GM12878 (cell line): Measurements from ENCODE around the gene BZW2. TPM values are rescaled to one million over a fixed set of nuclear protein-coding genes. Genes with fewer than 3 reads are reported as not detected.

ENCODE experiments used
- ATAC-seq: fragments of 200-7000 bp; cut with Tn5 transposase; 3 replicates; pipeline ENCODE4 v1.9.1; 2020; ENCODE audit warnings: mild to moderate bottlenecking, moderate library complexity
- BruUV-seq: library from RNA; stranded (reverse); fragments of 400-500 nt; replicated peaks from 2 replicates; lab custom pipeline; 2021; lab: Mats Ljungman, UMichigan
- CTCF ChIA-PET: fragments of 300-600 bp; sonication (Branson Sonifier 250); formaldehyde crosslinking; extraction: SDS; loops from one replicate; lab custom pipeline; 2021; ENCODE audit warnings: inconsistent platforms; lab: Yijun Ruan, JAX
- POLR2A ChIA-PET: fragments of 350-600 bp; formaldehyde crosslinking; extraction: SDS; loops from one replicate; lab custom pipeline; 2021; ENCODE audit warnings: inconsistent platforms; lab: Charles Lee
- RAD21 ChIA-PET: fragments of 300-600 bp; sonication (Branson Sonifier 250); formaldehyde crosslinking; loops from one replicate; lab custom pipeline; 2023; ENCODE audit warnings: antibody characterized with exemption; ENCODE audit not compliant: unreplicated experiment; lab: Charles Lee
- SMC1A ChIA-PET: fragments of 300-600 bp; sonication (Branson Sonifier 250); formaldehyde crosslinking; loops from one replicate; lab custom pipeline; 2023; ENCODE audit not compliant: unreplicated experiment, uncharacterized antibody; lab: Charles Lee
- DNase-seq: peaks from one replicate; pipeline ENCODE4 v3.0.0-alpha.2; 2011; ENCODE audit warnings: low read depth, low spot score
- FAIRE-seq: peaks from 3 replicates; lab custom pipeline; 2011; peaks lifted over from hg19 to GRCh38; lab: Jason Lieb, UNC
- H2AFZ ChIP-seq: 2 replicates; pipeline ENCODE4 v1.6.0; 2011; ENCODE audit warnings: low read depth, low read length, control low read depth; ENCODE audit not compliant: control insufficient read depth
- H3K27ac ChIP-seq: 2 replicates; pipeline ENCODE4 v1.5.1; 2011; ENCODE audit warnings: control low read depth; ENCODE audit not compliant: control insufficient read depth, insufficient read depth
- H3K27me3 ChIP-seq, 2 experiments: replicated peaks in 1 of 2; 2 replicates each; pipeline versions ENCODE4 v1.6.0 to v1.6.1; 2011; ENCODE audit warnings: low read length in 1 of 2; ENCODE audit not compliant: control insufficient read depth in 2 of 2, insufficient read depth in 2 of 2
- H3K36me3 ChIP-seq, 2 experiments: 2 replicates each; pipeline ENCODE4 v1.5.1; 2011; ENCODE audit warnings: low read length in 1 of 2; ENCODE audit not compliant: control insufficient read depth in 2 of 2, insufficient read depth in 2 of 2
- H3K4me1 ChIP-seq: 2 replicates; pipeline ENCODE4 v1.6.1; 2011; ENCODE audit warnings: mild to moderate bottlenecking, low read length, moderate library complexity, mixed read lengths; ENCODE audit not compliant: control insufficient read depth, insufficient read depth
- H3K4me2 ChIP-seq: 2 replicates; pipeline ENCODE4 v1.6.0; 2011; ENCODE audit warnings: control low read depth; ENCODE audit not compliant: control insufficient read depth, insufficient read depth
- H3K4me3 ChIP-seq: fragments of 200-600 bp; sonication (generic); 2 replicates; pipeline ENCODE4 v1.5.1; 2016
- H3K79me2 ChIP-seq: 2 replicates; pipeline ENCODE4 v1.6.0; 2011; ENCODE audit warnings: low read length; ENCODE audit not compliant: control insufficient read depth, insufficient read depth
- H3K9ac ChIP-seq: 2 replicates; pipeline ENCODE4 v1.8.0; 2011; ENCODE audit warnings: low read length, control low read depth, mixed read lengths; ENCODE audit not compliant: control insufficient read depth, insufficient read depth
- H3K9me3 ChIP-seq: replicated peaks from 3 replicates; pipeline ENCODE4 v1.5.1; 2011; ENCODE audit warnings: mild to moderate bottlenecking, low read length; ENCODE audit not compliant: control insufficient read depth, insufficient read depth
- H4K20me1 ChIP-seq: 2 replicates; pipeline ENCODE4 v1.6.0; 2011; ENCODE audit not compliant: control insufficient read depth, insufficient read depth
- BHLHE40 ChIP-seq, 2 experiments: fragments of 450-650 bp in 1 of 2; IDR thresholded peaks; 2 replicates each; pipeline ENCODE4 v1.6.1; 2011 to 2017; ENCODE audit warnings: low read depth in 2 of 2, borderline replicate concordance in 1 of 2, improper control_type of control experiment in 1 of 2, low read length in 1 of 2, mild to moderate bottlenecking in 1 of 2
- ESRRA ChIP-seq: IDR thresholded peaks from 2 replicates; pipeline ENCODE4 v1.6.1; 2012; ENCODE audit warnings: mild to moderate bottlenecking, low read length, improper control_type of control experiment
- ETV6 ChIP-seq, 2 experiments: fragments of 450-650 bp in 1 of 2; IDR thresholded peaks in 1 of 2; conservative IDR thresholded peaks in 1 of 2; 2 replicates each; pipeline ENCODE4 v1.6.1; 2014; ENCODE audit warnings: antibody characterized with exemption in 1 of 2, borderline replicate concordance in 1 of 2, low read depth in 1 of 2, mild to moderate bottlenecking in 1 of 2, moderate library complexity in 1 of 2
- GABPA ChIP-seq: IDR thresholded peaks from 2 replicates; pipeline ENCODE4 v1.6.1; 2014; ENCODE audit warnings: antibody characterized with exemption, low read depth, mild to moderate bottlenecking, inconsistent platforms
- IRF5 ChIP-seq: fragments of 450-650 bp; IDR thresholded peaks from 2 replicates; pipeline ENCODE4 v1.6.1; 2017; ENCODE audit warnings: borderline replicate concordance
- RB1 ChIP-seq: fragments of 450-650 bp; formaldehyde crosslinking; IDR thresholded peaks from 2 replicates; pipeline ENCODE4 v1.6.1; 2017; ENCODE audit warnings: mild to moderate bottlenecking, borderline replicate concordance
- YY1 ChIP-seq: IDR thresholded peaks from 2 replicates; pipeline ENCODE4 v1.6.1; 2011; ENCODE audit warnings: low read depth, mild to moderate bottlenecking, low read length
- ZNF207 ChIP-seq: fragments of 450-650 bp; IDR thresholded peaks from 2 replicates; pipeline ENCODE4 v1.6.1; 2014; ENCODE audit warnings: antibody characterized with exemption, mild to moderate bottlenecking, borderline replicate concordance
- ZNF217 ChIP-seq: fragments of 450-650 bp; IDR thresholded peaks from 2 replicates; pipeline ENCODE4 v1.6.1; 2017; ENCODE audit warnings: antibody characterized with exemption, mild to moderate bottlenecking
- WGBS: methylation state at CpG from one replicate; pipeline ENCODE4 v1.1.6; 2016; ENCODE audit warnings: low lambda C conversion rate; ENCODE audit not compliant: insufficient replicate concordance, insufficient coverage; ENCODE audit errors: missing lambda C conversion rate; 5-methylcytosine and 5-hydroxymethylcytosine counted together
- in situ Hi-C: fragments of 300-500 bp; cut with MboI; formaldehyde crosslinking; loops from 9 replicates; pipeline ENCODE4 v1.14.3; 2018; ENCODE audit warnings: mixed read lengths
- intact Hi-C: fragments of 100-400 bp; cut with micrococcal nuclease; formaldehyde crosslinking; loops from one replicate; pipeline ENCODE4 v1.14.2; 2022; ENCODE audit not compliant: unreplicated experiment
- polyA plus RNA-seq, 11 experiments: library from polyadenylated mRNA; depleted of rRNA in 4 of 11; unstranded in 6 of 11; stranded (reverse) in 5 of 11; fragments of >200 nt; fragmentation: Nextera tagmentation in 4 of 11; fragmentation: Illumina TruSeq in 1 of 11; extraction: Ambion mirVana in 4 of 11; extraction: Trizol in 1 of 11; gene quantifications; 1 replicate in 1 of 11; 2 replicates in 10 of 11; pipeline versions ENCODE4 v1.2.1 to v1.2.3, GENCODE V29; 2011 to 2016; ENCODE audit warnings: inconsistent platforms in 2 of 11, missing spikeins in 2 of 11, low read depth in 1 of 11
- total RNA-seq, 4 experiments: library from RNA; depleted of rRNA in 3 of 4; stranded (reverse); fragments of >200 nt in 3 of 4; fragmentation: Illumina TruSeq in 1 of 4; extraction: Trizol in 1 of 4; gene quantifications; 2 replicates each; pipeline versions ENCODE4 v1.2.1 to v1.2.3, GENCODE V29; 2013 to 2021

Gene BZW2
- total and polyA plus RNA-seq, 10 of the 15 experiments (the other 5 are each of a cell fraction or from before 2014, with no cell fraction given), result 1.3 to 6.8 (median 3.1) TPM

GRCh38 chr7:16636555-16637101 lies 9.4 kb upstream of the BZW2 start:
- Histone ChIP-seq H3K79me2 (no peaks in the 10 kb centered on the region), H4K20me1 (no peaks in the 10 kb centered on the region; the same call in 1 of the 2 replicates), H3K27ac (no peak overlapping the region), H2AFZ (no peak overlapping the region), H3K9me3 (no peaks in the 10 kb centered on the region), H3K4me1 (no peaks in the 10 kb centered on the region), H3K4me2 (no peak overlapping the region), H3K4me3 (no peak overlapping the region), H3K36me3 (no peaks in the 10 kb centered on the region), H3K9ac (no peak overlapping the region), H3K27me3 (no peaks in the 10 kb centered on the region; a peak in 1 of 4 replicates)
- no peak for TF ChIP-seq ZNF207
- no peak for TF ChIP-seq ETV6 (conservative IDR thresholded peaks at IDR 0.05 in 1 of 2, IDR thresholded peaks at IDR 0.05 in 1 of 2; ENCODE audit: borderline replicate concordance in 1 of 2, low read depth in 1 of 2)
- no peak for TF ChIP-seq IRF5
- no peak for TF ChIP-seq ZNF217
- TF ChIP-seq GABPA, result no peak
- TF ChIP-seq YY1, result no peak
- TF ChIP-seq BHLHE40 (IDR thresholded peaks at IDR 0.05; ENCODE audit: borderline replicate concordance in 1 of 2, low read depth in 2 of 2, low read length in 1 of 2), result no peak
- no peak for TF ChIP-seq RB1
- no peak for TF ChIP-seq ESRRA
- intact Hi-C loops (no loop called here), in situ Hi-C loops (no loop called here)
- no peak for ATAC-seq
- ChIA-PET SMC1A (interaction anchor here (0.7 kb wide), 1 partner anchor 805 kb away, joined by 3 read pairs; no protein-coding TSS in a partner anchor), CTCF (no interaction called here), RAD21 (no interaction called here), POLR2A (no interaction called here)
- DNase-seq, result no peak
- no peak for FAIRE-seq
- WGBS, result 94% methylated on average over 1 of the region's 1 CpG
- no TSS peak for BruUV-seq
